Tibial artery (tissue), 4 donors: ENCODE results near the gene IGFN1.

ENCODE experiments used
- DNase-seq, 2 donors: peaks; one replicate each; pipeline ENCODE4 v3.0.0-alpha.2; 2019
- H3K27ac ChIP-seq, 2 donors: fragments of 200-600 bp; sonication (generic) in 1 of 2; 1 replicate in 1 of 2; 2 replicates in 1 of 2; pipeline ENCODE4 v1.5.1; 2018 to 2019; ENCODE audit warnings: mild to moderate bottlenecking in 1 of 2
- H3K27me3 ChIP-seq, 2 donors: fragments of 200-600 bp; sonication (generic) in 1 of 2; one replicate each; pipeline versions ENCODE4 v1.5.1 to v1.6.0; 2016 to 2019
- H3K36me3 ChIP-seq, 3 donors: fragments of 200-600 bp; sonication (generic) in 2 of 3; one replicate each; pipeline ENCODE4 v1.5.1; 2016 to 2019; ENCODE audit warnings: mild to moderate bottlenecking in 2 of 3
- H3K4me1 ChIP-seq, 4 donors: fragments of 200-600 bp; sonication (generic) in 2 of 4; 1 replicate in 3 of 4; 2 replicates in 1 of 4; pipeline ENCODE4 v1.5.1; 2016 to 2019
- H3K4me3 ChIP-seq, 2 donors: fragments of 200-600 bp; sonication (generic) in 1 of 2; 1 replicate in 1 of 2; 2 replicates in 1 of 2; pipeline ENCODE4 v1.5.1; 2018 to 2019; ENCODE audit warnings: mild to moderate bottlenecking in 2 of 2
- H3K9me3 ChIP-seq, 3 donors: fragments of 200-600 bp; sonication (generic) in 1 of 3; one replicate each; pipeline ENCODE4 v1.5.1; 2016 to 2019
- intact Hi-C: fragments of 100-400 bp; cut with DNase I; formaldehyde crosslinking; loops from one replicate; pipeline ENCODE4 v1.15.0; 2023; ENCODE audit warnings: low total_unique reads
- TF ChIP-seq, protein P1 (sequence below), 2 experiments: fragments of 200-600 bp in 1 of 2; fragments of 450-650 bp in 1 of 2; IDR thresholded peaks; one replicate each; pipeline ENCODE4 v1.5.1; 2017 to 2019; ENCODE audit warnings: antibody characterized with exemption in 2 of 2, mild to moderate bottlenecking in 1 of 2, moderate library complexity in 1 of 2

Gene IGFN1

GRCh38 chr1:201262963-201263608 lies 72.5 kb downstream of the IGFN1 start:
- Histone ChIP-seq H3K36me3 (no peaks in the 10 kb centered on the region), H3K27ac (no peak overlapping the region), H3K4me1 (peaks cover 0 to 12% (median 8%) of the 10 kb centered on the region in 4 donors), H3K9me3 (no peaks in the 10 kb centered on the region), H3K4me3 (no peak overlapping the region), H3K27me3 (peaks cover 0 to 58% of the 10 kb centered on the region in 2 donors)
- TF ChIP-seq, protein P1, sequence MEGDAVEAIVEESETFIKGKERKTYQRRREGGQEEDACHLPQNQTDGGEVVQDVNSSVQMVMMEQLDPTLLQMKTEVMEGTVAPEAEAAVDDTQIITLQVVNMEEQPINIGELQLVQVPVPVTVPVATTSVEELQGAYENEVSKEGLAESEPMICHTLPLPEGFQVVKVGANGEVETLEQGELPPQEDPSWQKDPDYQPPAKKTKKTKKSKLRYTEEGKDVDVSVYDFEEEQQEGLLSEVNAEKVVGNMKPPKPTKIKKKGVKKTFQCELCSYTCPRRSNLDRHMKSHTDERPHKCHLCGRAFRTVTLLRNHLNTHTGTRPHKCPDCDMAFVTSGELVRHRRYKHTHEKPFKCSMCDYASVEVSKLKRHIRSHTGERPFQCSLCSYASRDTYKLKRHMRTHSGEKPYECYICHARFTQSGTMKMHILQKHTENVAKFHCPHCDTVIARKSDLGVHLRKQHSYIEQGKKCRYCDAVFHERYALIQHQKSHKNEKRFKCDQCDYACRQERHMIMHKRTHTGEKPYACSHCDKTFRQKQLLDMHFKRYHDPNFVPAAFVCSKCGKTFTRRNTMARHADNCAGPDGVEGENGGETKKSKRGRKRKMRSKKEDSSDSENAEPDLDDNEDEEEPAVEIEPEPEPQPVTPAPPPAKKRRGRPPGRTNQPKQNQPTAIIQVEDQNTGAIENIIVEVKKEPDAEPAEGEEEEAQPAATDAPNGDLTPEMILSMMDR (IDR thresholded peaks at IDR 0.05), result no peak
- DNase-seq, result no peak
- intact Hi-C loops, result no loop called here

- Histone ChIP-seq H3K27ac (no peak overlapping the region), H3K36me3 (no peaks in the 10 kb centered on the region), H3K4me1 (peaks cover 0 to 12% (median 8%) of the 10 kb centered on the region in 4 donors), H3K9me3 (no peaks in the 10 kb centered on the region), H3K27me3 (peaks cover 0 to 63% of the 10 kb centered on the region in 2 donors), H3K4me3 (no peak overlapping the region)
- intact Hi-C loops, result no loop called here
- TF ChIP-seq, protein P1 (IDR thresholded peaks at IDR 0.05), result no peak
- DNase-seq, result no peak
These were observed 73.4 kb downstream of the IGFN1 start for GRCh38 chr1:201264072-201264471.

GRCh38 chr1:201264554-201264953 lies 73.9 kb downstream of the IGFN1 start:
- intact Hi-C loops, result no loop called here
- TF ChIP-seq, protein P1 (IDR thresholded peaks at IDR 0.05), result no peak
- no peak for DNase-seq
- Histone ChIP-seq H3K27me3 (peaks cover 0 to 63% of the 10 kb centered on the region in 2 donors), H3K9me3 (no peaks in the 10 kb centered on the region), H3K27ac (no peak overlapping the region), H3K4me1 (peaks cover 0 to 9% (median 7%) of the 10 kb centered on the region in 4 donors), H3K36me3 (no peaks in the 10 kb centered on the region), H3K4me3 (no peak overlapping the region)

- Histone ChIP-seq H3K4me3 (no peak overlapping the region), H3K27me3 (peaks cover 0 to 52% of the 10 kb centered on the region in 2 donors), H3K36me3 (no peaks in the 10 kb centered on the region), H3K27ac (no peak overlapping the region), H3K9me3 (no peaks in the 10 kb centered on the region), H3K4me1 (no peaks in the 10 kb centered on the region)
- intact Hi-C loops, result no loop called here
- no peak for DNase-seq
- TF ChIP-seq, protein P1 (IDR thresholded peaks at IDR 0.05), result no peak
These were observed 75.1 kb downstream of the IGFN1 start for GRCh38 chr1:201265756-201266155.

DNA sequence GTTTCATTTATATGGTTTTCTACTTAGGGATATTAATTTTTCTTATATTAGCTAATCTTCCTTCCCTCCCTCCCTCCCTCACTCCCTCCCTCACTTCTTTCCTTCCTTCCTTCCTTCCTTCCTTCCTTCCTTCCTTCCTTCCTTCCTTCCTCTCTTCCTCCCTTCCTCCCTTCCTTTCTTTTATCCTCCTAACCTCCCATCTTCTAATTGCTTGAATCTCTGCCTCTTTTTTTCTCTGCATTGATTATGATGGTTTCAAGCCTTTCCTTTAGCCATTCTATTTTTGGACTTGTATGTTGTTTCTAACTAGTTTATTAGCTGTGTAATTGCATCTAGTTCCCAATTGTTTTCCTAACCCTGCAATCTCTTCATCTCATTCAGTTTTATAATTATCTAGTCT lies 75.7 kb downstream of the IGFN1 start:
- Histone ChIP-seq H3K9me3 (no peaks in the 10 kb centered on the region), H3K36me3 (no peaks in the 10 kb centered on the region), H3K27ac (no peak overlapping the region), H3K4me3 (no peak overlapping the region), H3K4me1 (no peaks in the 10 kb centered on the region), H3K27me3 (peaks cover 0 to 51% of the 10 kb centered on the region in 2 donors)
- TF ChIP-seq, protein P1 (IDR thresholded peaks at IDR 0.05), result no peak
- intact Hi-C loops, result no loop called here
- DNase-seq, result no peak
